ENCODE results near the gene CEP68.
A peak's percentile ranks its signal among the peaks of the same experiment; 100 is the strongest.
"Not testable (repeated sequence)": the region's sequence is repeated elsewhere in the genome, so short reads cannot be mapped to it uniquely, and the experiment has no call there.

The CEP68 gene

GRCh38 chr2:65031341-65032018 lies 24.7 kb upstream of the CEP68 start:
- peak in 1 of 4 experiments; percentile 24 for DNase-seq

- DNase-seq = no peak
Measured at GRCh38 chr2:65032019-65032975, 23.9 kb upstream of the CEP68 start.

GRCh38 chr2:65033178-65033577 lies 23.0 kb upstream of the CEP68 start:
- DNase-seq = peak in 3 of 4 experiments; percentile 29 to 43 (median 31)

- not testable (repeated sequence) for DNase-seq
Measured at GRCh38 chr2:65033667-65034066, 22.5 kb upstream of the CEP68 start.

GRCh38 chr2:65035351-65035943 lies 20.8 kb upstream of the CEP68 start:
- no peak for DNase-seq

- DNase-seq = no peak
Measured at GRCh38 chr2:65037178-65037577, 19.0 kb upstream of the CEP68 start.

- DNase-seq = no peak
Measured at GRCh38 chr2:65039640-65040039, 16.6 kb upstream of the CEP68 start.

- DNase-seq = peak; percentile 92 to 94 (median 93)
Measured at GRCh38 chr2:65040400-65041261, 15.6 kb upstream of the CEP68 start.

- DNase-seq = no peak
Measured at GRCh38 chr2:65043001-65043400, 13.2 kb upstream of the CEP68 start.

GRCh38 chr2:65044097-65044735 lies 12.0 kb upstream of the CEP68 start:
- no peak for DNase-seq

GRCh38 chr2:65045651-65046050 lies 10.6 kb upstream of the CEP68 start:
- no peak for DNase-seq

GRCh38 chr2:65046633-65047407 lies 9.4 kb upstream of the CEP68 start:
- DNase-seq = no peak

GRCh38 chr2:65049010-65049639 lies 7.1 kb upstream of the CEP68 start:
- DNase-seq = peak in 1 of 4 experiments; percentile 64

- DNase-seq = no peak
Measured at GRCh38 chr2:65050931-65051330, 5.3 kb upstream of the CEP68 start.

- peak; percentile 63 to 88 (median 80) for DNase-seq
Measured at GRCh38 chr2:65053199-65053598, 3.0 kb upstream of the CEP68 start.

GRCh38 chr2:65054749-65055421 lies 1.3 kb upstream of the CEP68 start:
- DNase-seq = peak in 1 of 4 experiments; percentile 66

GRCh38 chr2:65055422-65056214 lies 598 bp upstream of the CEP68 start:
- DNase-seq = peak in 3 of 4 experiments; percentile 71 to 75 (median 73)

GRCh38 chr2:65057054-65057375 lies 799 bp downstream of the CEP68 start:
- no peak for DNase-seq

All from suppressor macrophage (primary cell).